Keratinocyte (primary cell): ENCODE results near the gene TJP3. TPM values are rescaled to one million over a fixed set of nuclear protein-coding genes. Genes with fewer than 3 reads are reported as not detected.

Experiments
- DNase-seq: peaks from one replicate; pipeline ENCODE4 v3.0.0-alpha.2; 2011; ENCODE audit warnings: low read depth, missing footprints, low spot score
- FAIRE-seq: peaks from 2 replicates; lab custom pipeline; 2011; peaks lifted over from hg19 to GRCh38; lab: Jason Lieb, UNC
- H2AFZ ChIP-seq: 2 replicates; pipeline ENCODE4 v1.6.0; 2012; ENCODE audit warnings: low read length, control low read depth, inconsistent platforms; ENCODE audit not compliant: control insufficient read depth
- H3K27ac ChIP-seq: 2 replicates; pipeline ENCODE4 v1.5.1; 2011; ENCODE audit warnings: low read length; ENCODE audit not compliant: control insufficient read depth, insufficient read depth
- H3K27me3 ChIP-seq: 3 replicates; pipeline ENCODE4 v1.6.0; 2011; ENCODE audit warnings: low read length; ENCODE audit not compliant: control insufficient read depth, insufficient read depth; ENCODE audit errors: extremely low read depth
- H3K36me3 ChIP-seq, 2 experiments: 2 replicates in 1 of 2; 3 replicates in 1 of 2; pipeline ENCODE4 v1.5.1; 2011; ENCODE audit warnings: low read length in 2 of 2, mild to moderate bottlenecking in 1 of 2; ENCODE audit not compliant: control insufficient read depth in 2 of 2, insufficient read depth in 2 of 2; ENCODE audit errors: extremely low read depth in 1 of 2
- H3K4me1 ChIP-seq: 3 replicates; pipeline ENCODE4 v1.5.1; 2011; ENCODE audit warnings: low read length; ENCODE audit not compliant: control insufficient read depth, insufficient read depth; ENCODE audit errors: extremely low read depth
- H3K4me2 ChIP-seq: 3 replicates; pipeline ENCODE4 v1.6.0; 2011; ENCODE audit warnings: low read depth, low read length; ENCODE audit not compliant: control insufficient read depth, insufficient read depth; ENCODE audit errors: extremely low read depth
- H3K4me3 ChIP-seq, 3 experiments: fragments of 200-600 bp in 1 of 3; sonication (generic) in 1 of 3; 2 replicates in 2 of 3; 3 replicates in 1 of 3; pipeline ENCODE4 v1.5.1; 2011 to 2016; ENCODE audit warnings: low read length in 3 of 3, mild to moderate bottlenecking in 3 of 3, control low read depth in 2 of 3, inconsistent platforms in 1 of 3, low read depth in 1 of 3, mixed read lengths in 1 of 3, mixed run types in 1 of 3, moderate library complexity in 1 of 3; ENCODE audit not compliant: control insufficient read depth in 2 of 3, insufficient read depth in 2 of 3; ENCODE audit errors: extremely low read depth in 1 of 3
- H3K79me2 ChIP-seq: 2 replicates; pipeline ENCODE4 v1.6.0; 2012; ENCODE audit warnings: low read length; ENCODE audit not compliant: control insufficient read depth, insufficient read depth
- H3K9ac ChIP-seq: 3 replicates; pipeline ENCODE4 v1.6.0; 2011; ENCODE audit warnings: low read length; ENCODE audit not compliant: control insufficient read depth, insufficient read depth; ENCODE audit errors: extremely low read depth
- H3K9me1 ChIP-seq: 3 replicates; pipeline ENCODE4 v1.6.0; 2011; ENCODE audit warnings: low read length; ENCODE audit not compliant: control insufficient read depth, insufficient read depth; ENCODE audit errors: extremely low read depth
- H3K9me3 ChIP-seq: 2 replicates; pipeline ENCODE4 v1.5.1; 2012; ENCODE audit warnings: low read depth, low read length; ENCODE audit not compliant: control insufficient read depth
- H4K20me1 ChIP-seq: 3 replicates; pipeline ENCODE4 v1.6.0; 2011; ENCODE audit warnings: low read length; ENCODE audit not compliant: control insufficient read depth, insufficient read depth; ENCODE audit errors: extremely low read depth
- EZH2 ChIP-seq: IDR thresholded peaks from one replicate; pipeline ENCODE4 v1.6.1; 2012; ENCODE audit warnings: inconsistent platforms, mild to moderate bottlenecking, low read length, moderate library complexity
- dilution Hi-C: fragments of 300-500 bp; cut with MboI; formaldehyde crosslinking; loops from one replicate; pipeline ENCODE4 v1.7.0; 2020; ENCODE audit warnings: low sequenced_read_pairs; ENCODE audit not compliant: extremely low pct_ligation_motif_present
- polyA plus RNA-seq, 5 experiments: library from polyadenylated mRNA; depleted of rRNA in 3 of 5; stranded (reverse) in 3 of 5; stranded (forward) in 1 of 5; unstranded in 1 of 5; fragments of >200 nt; gene quantifications; 1 replicate in 1 of 5; 2 replicates in 3 of 5; 3 replicates in 1 of 5; pipeline versions ENCODE4 v1.2.1 to v1.2.3, GENCODE V29; 2011 to 2012; ENCODE audit warnings: missing spikeins in 2 of 5, low read depth in 1 of 5, low replicate concordance in 1 of 5
- TF ChIP-seq, protein P1 (sequence below), 3 experiments: IDR thresholded peaks in 1 of 3; conservative IDR thresholded peaks in 1 of 3; optimal IDR thresholded peaks in 1 of 3; 2 replicates in 2 of 3; 3 replicates in 1 of 3; pipeline versions ENCODE3 to v1.5.1; 2011; ENCODE audit warnings: low read length in 3 of 3, mild to moderate bottlenecking in 3 of 3, moderate library complexity in 2 of 3, control low read depth in 1 of 3, inconsistent platforms in 1 of 3; ENCODE audit not compliant: insufficient read depth in 2 of 3; ENCODE audit errors: extremely low read depth in 1 of 3

TJP3 gene
- polyA plus RNA-seq, 1 donor (not counting 4 experiments of a cell fraction or from before 2014, with no cell fraction given) = 0.08 TPM

DNA sequence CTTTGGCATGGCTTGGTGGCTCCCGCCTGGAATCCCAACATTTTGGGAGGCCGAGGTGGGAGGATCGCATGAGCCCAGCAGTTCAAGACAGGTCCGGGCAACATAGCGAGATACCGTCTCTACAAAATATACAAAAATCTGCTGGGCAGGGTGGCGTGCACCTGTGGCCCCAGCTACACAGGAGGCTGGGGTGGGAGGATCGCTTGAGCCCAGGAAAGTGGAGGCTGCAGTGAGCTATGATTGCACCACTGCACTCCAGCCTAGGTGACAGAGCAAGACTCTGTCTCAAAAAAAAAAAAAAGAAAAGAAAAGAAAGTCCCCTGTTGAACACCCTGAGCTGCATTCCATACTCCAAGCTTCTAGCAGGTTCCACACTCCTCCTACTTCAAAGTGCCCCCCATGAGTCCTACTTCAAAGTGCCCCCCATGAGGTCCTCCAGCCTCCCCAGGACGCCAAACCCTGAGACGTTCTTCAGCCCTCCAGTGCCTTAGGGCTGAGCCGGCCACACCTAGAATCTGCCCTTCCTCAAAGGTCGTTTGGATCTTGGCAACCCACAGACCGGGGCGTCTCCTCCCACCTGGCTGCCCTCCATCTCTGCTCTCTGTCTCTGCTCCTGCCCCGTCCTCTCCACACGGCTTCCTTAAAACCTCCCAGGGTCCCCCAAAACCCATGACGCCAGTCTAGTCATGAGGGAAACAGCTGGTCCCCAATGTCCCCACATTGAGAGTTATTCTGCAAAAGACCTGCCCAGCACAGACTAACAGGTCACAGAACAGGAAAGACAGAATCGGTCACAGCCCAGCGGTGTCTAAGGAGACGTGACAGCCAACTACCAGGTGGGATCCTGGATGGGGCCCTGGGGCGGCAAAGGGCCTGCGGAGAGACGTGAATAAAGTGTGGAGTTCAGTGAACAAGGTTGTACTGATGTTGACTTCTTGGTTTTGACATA, 4.8 kb downstream of the TJP3 start:
- Histone ChIP-seq H3K4me3 (no peak overlapping the region), H3K36me3 (no peaks in the 10 kb centered on the region), H3K79me2 (no peaks in the 10 kb centered on the region), H3K9me3 (no peaks in the 10 kb centered on the region), H4K20me1 (no peaks in the 10 kb centered on the region), H2AFZ (no peak overlapping the region), H3K27ac (no peak overlapping the region), H3K4me1 (peaks cover 2% of the 10 kb centered on the region), H3K27me3 (peaks cover 26% of the 10 kb centered on the region), H3K9me1 (no peaks in the 10 kb centered on the region), H3K4me2 (no peak overlapping the region), H3K9ac (no peak overlapping the region)
- TF ChIP-seq, protein P1, sequence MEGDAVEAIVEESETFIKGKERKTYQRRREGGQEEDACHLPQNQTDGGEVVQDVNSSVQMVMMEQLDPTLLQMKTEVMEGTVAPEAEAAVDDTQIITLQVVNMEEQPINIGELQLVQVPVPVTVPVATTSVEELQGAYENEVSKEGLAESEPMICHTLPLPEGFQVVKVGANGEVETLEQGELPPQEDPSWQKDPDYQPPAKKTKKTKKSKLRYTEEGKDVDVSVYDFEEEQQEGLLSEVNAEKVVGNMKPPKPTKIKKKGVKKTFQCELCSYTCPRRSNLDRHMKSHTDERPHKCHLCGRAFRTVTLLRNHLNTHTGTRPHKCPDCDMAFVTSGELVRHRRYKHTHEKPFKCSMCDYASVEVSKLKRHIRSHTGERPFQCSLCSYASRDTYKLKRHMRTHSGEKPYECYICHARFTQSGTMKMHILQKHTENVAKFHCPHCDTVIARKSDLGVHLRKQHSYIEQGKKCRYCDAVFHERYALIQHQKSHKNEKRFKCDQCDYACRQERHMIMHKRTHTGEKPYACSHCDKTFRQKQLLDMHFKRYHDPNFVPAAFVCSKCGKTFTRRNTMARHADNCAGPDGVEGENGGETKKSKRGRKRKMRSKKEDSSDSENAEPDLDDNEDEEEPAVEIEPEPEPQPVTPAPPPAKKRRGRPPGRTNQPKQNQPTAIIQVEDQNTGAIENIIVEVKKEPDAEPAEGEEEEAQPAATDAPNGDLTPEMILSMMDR (optimal IDR thresholded peaks at IDR 0.05 in 1 of 3, IDR thresholded peaks at IDR 0.05 in 1 of 3, conservative IDR thresholded peaks at IDR 0.05 in 1 of 3; ENCODE audit: extremely low read depth in 1 of 3, insufficient read depth in 2 of 3, low read length in 3 of 3) = no peak
- no peak for TF ChIP-seq EZH2
- no peak for DNase-seq
- no peak for FAIRE-seq
- dilution Hi-C loops = no loop called here

DNA sequence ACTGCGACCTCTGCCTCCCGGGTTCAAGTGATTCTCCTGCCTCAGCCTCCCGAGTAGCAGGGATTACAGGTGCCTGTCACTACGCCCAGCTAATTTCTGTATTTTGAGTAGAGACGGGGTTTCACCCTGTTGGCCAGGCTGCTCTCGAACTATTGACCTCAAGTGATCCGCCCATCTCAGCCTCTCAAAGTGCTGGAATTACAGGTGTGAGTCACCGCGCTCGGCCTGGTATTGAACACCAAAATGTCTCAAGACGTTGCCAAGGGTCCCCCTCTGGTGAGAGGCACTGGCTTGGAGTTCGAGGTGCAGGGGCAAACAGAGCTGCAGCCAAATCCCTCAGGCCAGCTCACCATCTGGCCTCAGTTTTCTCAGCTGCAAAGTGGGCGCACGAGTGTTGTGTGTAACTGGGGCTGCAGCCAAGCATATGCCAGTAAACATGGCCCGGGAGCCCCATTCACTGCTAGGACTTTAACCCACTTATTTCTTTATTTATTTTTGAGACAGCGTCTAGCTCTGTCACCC, 8.0 kb downstream of the TJP3 start:
- Histone ChIP-seq H3K4me1 (peaks cover 2% of the 10 kb centered on the region), H3K27me3 (peaks cover 27% of the 10 kb centered on the region), H3K4me3 (no peak overlapping the region), H2AFZ (no peak overlapping the region), H3K36me3 (no peaks in the 10 kb centered on the region), H3K4me2 (no peak overlapping the region), H3K27ac (no peak overlapping the region), H3K79me2 (no peaks in the 10 kb centered on the region), H3K9me1 (no peaks in the 10 kb centered on the region), H3K9me3 (no peaks in the 10 kb centered on the region), H3K9ac (no peak overlapping the region), H4K20me1 (no peaks in the 10 kb centered on the region)
- no peak for TF ChIP-seq EZH2
- TF ChIP-seq, protein P1 (optimal IDR thresholded peaks at IDR 0.05 in 1 of 3, IDR thresholded peaks at IDR 0.05 in 1 of 3, conservative IDR thresholded peaks at IDR 0.05 in 1 of 3; ENCODE audit: extremely low read depth in 1 of 3, insufficient read depth in 2 of 3, low read length in 3 of 3) = no peak
- no peak for FAIRE-seq
- dilution Hi-C loops = no loop called here
- no peak for DNase-seq
